A549 (cell line): ENCODE results near the gene PARM1. TPM values are rescaled to one million over a fixed set of nuclear protein-coding genes. Genes with fewer than 3 reads are reported as not detected.

Experiments used
- ATAC-seq, 2 experiments: fragments of 200-7000 bp in 1 of 2; fragments of >200 bp in 1 of 2; cut with Nextera tagmentation in 1 of 2; cut with Tn5 transposase in 1 of 2; 3 replicates each; pipeline versions ENCODE4 v1.8.0 to v1.9.1; 2018 to 2020; ENCODE audit warnings: mild to moderate bottlenecking in 1 of 2, moderate library complexity in 1 of 2
- CTCF ChIA-PET: fragments of 300-600 bp; sonication (Branson Sonifier 250); formaldehyde crosslinking; extraction: SDS; loops from one replicate; lab custom pipeline; 2021; ENCODE audit warnings: antibody characterized with exemption, inconsistent platforms; lab: Yijun Ruan, JAX
- POLR2A ChIA-PET: fragments of 350-600 bp; formaldehyde crosslinking; extraction: SDS; loops from one replicate; lab custom pipeline; 2021; ENCODE audit warnings: antibody characterized with exemption, inconsistent platforms; lab: Yijun Ruan, JAX
- DNase-seq, 2 experiments: peaks; one replicate each; pipeline versions ENCODE4 v3.0.0 to v3.0.0-alpha.2; 2011 to 2016; ENCODE audit warnings: low read depth in 1 of 2, low spot score in 1 of 2
- FAIRE-seq: peaks from 2 replicates; lab custom pipeline; 2011; peaks lifted over from hg19 to GRCh38; lab: Jason Lieb, UNC
- H3K27ac ChIP-seq, 2 experiments: fragments of >200 bp; sonication (Bioruptor Twin); formaldehyde crosslinking; 3 replicates each; pipeline ENCODE4 v1.5.1; 2016 to 2017
- H3K4me1 ChIP-seq: fragments of >200 bp; sonication (Bioruptor Twin); formaldehyde crosslinking; 3 replicates; pipeline ENCODE4 v1.6.1; 2016
- H3K4me2 ChIP-seq: fragments of >200 bp; sonication (Bioruptor Twin); formaldehyde crosslinking; 3 replicates; pipeline ENCODE4 v1.6.1; 2016
- H3K4me3 ChIP-seq: fragments of >200 bp; sonication (Bioruptor Twin); formaldehyde crosslinking; 3 replicates; pipeline ENCODE4 v1.5.1; 2016
- H3K9me3 ChIP-seq: fragments of >200 bp; sonication (Bioruptor Twin); formaldehyde crosslinking; 3 replicates; pipeline ENCODE4 v1.6.1; 2016
- ATOH8 ChIP-seq: fragments of 250-450 bp; sonication (Bioruptor Pico); IDR thresholded peaks from 2 replicates; pipeline ENCODE4 v1.5.0; 2020; ENCODE audit warnings: low read depth, mild to moderate bottlenecking, moderate library complexity
- CBX8 ChIP-seq: fragments of 200-600 bp; sonication (generic); IDR thresholded peaks from 2 replicates; pipeline ENCODE4 v1.6.1; 2016
- CHD2 ChIP-seq: fragments of 150-350 bp; IDR thresholded peaks from 2 replicates; pipeline ENCODE4 v1.6.1; 2014; ENCODE audit warnings: low read length; ENCODE audit not compliant: partially characterized antibody
- E2F6 ChIP-seq: IDR thresholded peaks from 2 replicates; pipeline ENCODE4 v1.6.1; 2012; ENCODE audit warnings: low read depth, borderline replicate concordance
- EHF ChIP-seq: fragments of 250-450 bp; sonication (Bioruptor Pico); IDR thresholded peaks from 2 replicates; pipeline ENCODE4 v1.5.0; 2020; ENCODE audit warnings: mild to moderate bottlenecking
- ELK1 ChIP-seq: fragments of 150-350 bp; IDR thresholded peaks from 2 replicates; pipeline ENCODE4 v1.6.1; 2014; ENCODE audit warnings: low read depth, mild to moderate bottlenecking, low read length
- FOXS1 ChIP-seq: fragments of 250-450 bp; sonication (Bioruptor Pico); IDR thresholded peaks from 2 replicates; pipeline ENCODE4 v1.5.0; 2020; ENCODE audit warnings: mild to moderate bottlenecking, moderate library complexity
- HEYL ChIP-seq: fragments of 250-450 bp; sonication (Bioruptor Pico); IDR thresholded peaks from 2 replicates; pipeline ENCODE4 v1.8.0; 2021; ENCODE audit warnings: mild to moderate bottlenecking, moderate library complexity
- HMGXB4 ChIP-seq: fragments of 250-450 bp; sonication (Bioruptor Pico); IDR thresholded peaks from 2 replicates; pipeline ENCODE4 v1.5.0; 2021; ENCODE audit warnings: mild to moderate bottlenecking, moderate library complexity, borderline replicate concordance
- JUN ChIP-seq, 2 experiments: fragments of >200 bp; sonication (Bioruptor Twin); formaldehyde crosslinking; IDR thresholded peaks; 2 replicates in 1 of 2; 3 replicates in 1 of 2; pipeline ENCODE4 v1.6.1; 2016 to 2017
- KDM5A ChIP-seq: fragments of 200-600 bp; sonication (generic); IDR thresholded peaks from 2 replicates; pipeline ENCODE4 v1.6.1; 2016; ENCODE audit warnings: antibody characterized with exemption, mild to moderate bottlenecking
- MAFK ChIP-seq: fragments of 450-650 bp; IDR thresholded peaks from 2 replicates; pipeline ENCODE4 v1.6.1; 2014; ENCODE audit not compliant: partially characterized antibody
- MAX ChIP-seq: IDR thresholded peaks from 2 replicates; pipeline ENCODE4 v1.6.1; 2012
- NPAS2 ChIP-seq: fragments of 250-450 bp; sonication (Bioruptor Pico); IDR thresholded peaks from 2 replicates; pipeline ENCODE4 v1.8.0; 2022; ENCODE audit warnings: mild to moderate bottlenecking, moderate library complexity, borderline replicate concordance
- POLR2AphosphoS2 ChIP-seq: conservative IDR thresholded peaks from 2 replicates; pipeline ENCODE4 v1.6.1; 2012; ENCODE audit warnings: low read length, improper control_type of control experiment, inconsistent platforms
- RAD21 ChIP-seq, 2 experiments: fragments of >200 bp in 1 of 2; sonication (Bioruptor Twin) in 1 of 2; formaldehyde crosslinking in 1 of 2; IDR thresholded peaks in 1 of 2; conservative IDR thresholded peaks in 1 of 2; 2 replicates in 1 of 2; 3 replicates in 1 of 2; pipeline ENCODE4 v1.6.1; 2012 to 2018; ENCODE audit warnings: inconsistent platforms in 1 of 2
- RARB ChIP-seq: fragments of 250-450 bp; sonication (Bioruptor Pico); IDR thresholded peaks from 2 replicates; pipeline ENCODE4 v1.8.0; 2021; ENCODE audit warnings: mild to moderate bottlenecking, moderate library complexity
- RCOR1 ChIP-seq: fragments of 150-350 bp; IDR thresholded peaks from 2 replicates; pipeline ENCODE4 v1.6.1; 2014; ENCODE audit warnings: antibody characterized with exemption, low read length, low read depth
- TP53 ChIP-seq: fragments of 250-450 bp; sonication (Bioruptor Pico); IDR thresholded peaks from 2 replicates; pipeline ENCODE4 v1.5.0; 2021; ENCODE audit warnings: mild to moderate bottlenecking, moderate library complexity
- USF2 ChIP-seq: fragments of 450-650 bp; IDR thresholded peaks from 2 replicates; pipeline ENCODE4 v1.6.1; 2014; ENCODE audit warnings: antibody characterized with exemption
- ZC3H11A ChIP-seq: fragments of 450-650 bp; IDR thresholded peaks from 2 replicates; pipeline ENCODE4 v1.6.1; 2014; ENCODE audit warnings: antibody characterized with exemption, mild to moderate bottlenecking
- ZFP36 ChIP-seq: fragments of 450-650 bp; IDR thresholded peaks from 2 replicates; pipeline ENCODE4 v1.6.1; 2014; ENCODE audit warnings: borderline replicate concordance; ENCODE audit not compliant: partially characterized antibody
- ZSCAN20 ChIP-seq: fragments of 250-450 bp; sonication (Bioruptor Pico); IDR thresholded peaks from 2 replicates; pipeline ENCODE4 v1.8.0; 2022; ENCODE audit warnings: mild to moderate bottlenecking, moderate library complexity
- WGBS: methylation state at CpG from one replicate; pipeline ENCODE4 v1.1.6; 2017; ENCODE audit errors: missing lambda C conversion rate; 5-methylcytosine and 5-hydroxymethylcytosine counted together
- polyA plus RNA-seq, 4 experiments: library from polyadenylated mRNA; depleted of rRNA in 3 of 4; stranded (reverse); fragments of >200 nt; fragmentation: RNase III in 1 of 4; extraction: RNeasy Plus Mini Kit Qiagen cat#74134 plus additional on column Dnase treatment in 1 of 4; gene quantifications; 2 replicates in 3 of 4; 3 replicates in 1 of 4; pipeline ENCODE4 v1.2.3, GENCODE V29; 2011 to 2017

The PARM1 gene
- polyA plus RNA-seq, 2 of the 4 experiments (the other 2 are of a cell fraction): 0.37 to 2.5 TPM

GRCh38 chr4:75057369-75057768 is 124.5 kb downstream of the PARM1 start:
- H3K4me3 ChIP-seq: no peak overlapping the region
- CTCF ChIA-PET: no interaction called here
- no peaks in the 10 kb centered on the region for H3K4me1 ChIP-seq
- 82% methylated on average over 1 of the region's 15 CpGs for WGBS
- no peak for DNase-seq
- POLR2A ChIA-PET: no interaction called here
- H3K4me2 ChIP-seq: no peak overlapping the region
- H3K9me3 ChIP-seq: no peaks in the 10 kb centered on the region
- H3K27ac ChIP-seq: no peak overlapping the region
- no peak for FAIRE-seq
- no peak for TF ChIP-seq FOXS1 (CRISPR knock-in tag)
- no peak for TF ChIP-seq POLR2AphosphoS2
- TF ChIP-seq RAD21 (conservative IDR thresholded peaks at IDR 0.05 in 1 of 2, IDR thresholded peaks at IDR 0.05 in 1 of 2): no peak
- no peak for TF ChIP-seq ATOH8 (CRISPR knock-in tag)
- TF ChIP-seq E2F6: no peak
- TF ChIP-seq ELK1: no peak
- TF ChIP-seq CBX8: no peak
- no peak for TF ChIP-seq MAFK
- TF ChIP-seq ZSCAN20 (CRISPR knock-in tag): no peak
- no peak for TF ChIP-seq TP53 (CRISPR knock-in tag)
- TF ChIP-seq JUN (IDR thresholded peaks at IDR 0.05): no peak
- no peak for TF ChIP-seq NPAS2
- no peak for TF ChIP-seq HEYL (CRISPR knock-in tag)
- TF ChIP-seq CHD2: no peak
- TF ChIP-seq RARB: no peak
- no peak for TF ChIP-seq EHF
- TF ChIP-seq KDM5A: no peak
- ATAC-seq: no peak

GRCh38 chr4:75058486-75058885 is 125.6 kb downstream of the PARM1 start:
- WGBS: no CpG with 5 or more reads among the region's 10 CpGs
- CTCF ChIA-PET: interaction anchor here (1.0 kb wide), 1 partner anchor 126 kb away, joined by 3 read pairs; the partner anchor contains the start of gene PARM1
- TF ChIP-seq TP53 (CRISPR knock-in tag) (no peak), ZFP36 (no peak)
- TF ChIP-seq, all 56 proteins: peak for 0

GRCh38 chr4:75063433-75063832 is 130.5 kb downstream of the PARM1 start:
- H3K9me3 ChIP-seq: no peaks in the 10 kb centered on the region
- H3K4me3 ChIP-seq: no peak overlapping the region
- POLR2A ChIA-PET: no interaction called here
- WGBS: 65% methylated on average over 3 of the region's 3 CpGs
- ATAC-seq: no peak
- no peak for TF ChIP-seq ATOH8 (CRISPR knock-in tag)
- TF ChIP-seq RARB: no peak
- no peak for TF ChIP-seq HMGXB4
- no peak for TF ChIP-seq EHF
- TF ChIP-seq HEYL (CRISPR knock-in tag): no peak
- no peak for TF ChIP-seq ZC3H11A
- TF ChIP-seq POLR2AphosphoS2: no peak
- TF ChIP-seq RCOR1: no peak
- TF ChIP-seq JUN (IDR thresholded peaks at IDR 0.05): no peak
- no peak for TF ChIP-seq USF2
- no peak for TF ChIP-seq MAX
- TF ChIP-seq, all 56 proteins: peak for 0
- no peaks in the 10 kb centered on the region for H3K4me1 ChIP-seq
- H3K4me2 ChIP-seq: no peak overlapping the region
- no peak overlapping the region for H3K27ac ChIP-seq
- DNase-seq (no peak), FAIRE-seq (no peak)
- CTCF ChIA-PET: no interaction called here

More at GRCh38 chr4:75058486-75058885, 125.6 kb downstream of the PARM1 start:
- Histone ChIP-seq H3K9me3 (no peaks in the 10 kb centered on the region), H3K4me3 (no peak overlapping the region), H3K4me2 (no peak overlapping the region), H3K27ac (no peak overlapping the region), H3K4me1 (no peaks in the 10 kb centered on the region)
- ATAC-seq: no peak
- FAIRE-seq: no peak
- no peak for DNase-seq
- POLR2A ChIA-PET: no interaction called here
